GM12891 (cell line): ENCODE data around the gene TAAR8.

Source experiments
- POLR2AphosphoS5 ChIP-seq: IDR thresholded peaks from 2 replicates; pipeline ENCODE4 v1.6.1; 2011; ENCODE audit warnings: low read depth, low read length, control low read depth
- SPI1 ChIP-seq: IDR thresholded peaks from 2 replicates; pipeline ENCODE4 v1.6.1; 2011; ENCODE audit warnings: low read depth, low read length, control low read depth

DNA sequence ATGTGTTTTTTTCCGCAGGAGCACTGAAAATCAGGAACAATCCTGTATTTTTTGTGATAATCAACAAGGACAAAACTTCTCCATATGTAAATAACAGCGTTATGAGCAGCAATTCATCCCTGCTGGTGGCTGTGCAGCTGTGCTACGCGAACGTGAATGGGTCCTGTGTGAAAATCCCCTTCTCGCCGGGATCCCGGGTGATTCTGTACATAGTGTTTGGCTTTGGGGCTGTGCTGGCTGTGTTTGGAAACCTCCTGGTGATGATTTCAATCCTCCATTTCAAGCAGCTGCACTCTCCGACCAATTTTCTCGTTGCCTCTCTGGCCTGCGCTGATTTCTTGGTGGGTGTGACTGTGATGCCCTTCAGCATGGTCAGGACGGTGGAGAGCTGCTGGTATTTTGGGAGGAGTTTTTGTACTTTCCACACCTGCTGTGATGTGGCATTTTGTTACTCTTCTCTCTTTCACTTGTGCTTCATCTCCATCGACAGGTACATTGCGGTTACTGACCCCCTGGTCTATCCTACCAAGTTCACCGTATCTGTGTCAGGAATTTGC lies 17.8 kb downstream of the TAAR8 start, which contains the start of gene TAAR6:
- TF ChIP-seq SPI1 (no peak), POLR2AphosphoS5 (no peak)
